Posterior vena cava (tissue), 2 donors: ENCODE results near the gene ATP8B3. TPM values are rescaled to one million over a fixed set of nuclear protein-coding genes. Genes with fewer than 3 reads are reported as not detected.

Experiments used
- DNase-seq: peaks from one replicate; pipeline ENCODE4 v3.0.0-alpha.2; 2020; ENCODE audit warnings: low spot score
- intact Hi-C, 2 donors: fragments of 100-400 bp; cut with DNase I; formaldehyde crosslinking; loops; one replicate each; pipeline versions ENCODE4 v1.14.1 to v1.14.2; 2022 to 2023
- total RNA-seq, 2 donors: library from RNA; stranded (reverse); fragmentation: NEBNext Ultra II Directional; extraction: Animal tissue kit (Norgen Biotek cat#: 25700); gene quantifications; one replicate each; pipeline ENCODE4 v1.2.1, GENCODE V29; 2021
- donor health status: DM: yes; HTN: yes; CAD: no.
- donor health status: DM: yes; HTN: yes; CAD: no.

Gene ATP8B3
- total RNA-seq, 2 donors from 2014 or later: 1.1 to 2.0 TPM

GRCh38 chr19:1839658-1840540 is 27.8 kb upstream of the ATP8B3 start:
- DNase-seq: no peak
- intact Hi-C loops: no loop called here

DNA sequence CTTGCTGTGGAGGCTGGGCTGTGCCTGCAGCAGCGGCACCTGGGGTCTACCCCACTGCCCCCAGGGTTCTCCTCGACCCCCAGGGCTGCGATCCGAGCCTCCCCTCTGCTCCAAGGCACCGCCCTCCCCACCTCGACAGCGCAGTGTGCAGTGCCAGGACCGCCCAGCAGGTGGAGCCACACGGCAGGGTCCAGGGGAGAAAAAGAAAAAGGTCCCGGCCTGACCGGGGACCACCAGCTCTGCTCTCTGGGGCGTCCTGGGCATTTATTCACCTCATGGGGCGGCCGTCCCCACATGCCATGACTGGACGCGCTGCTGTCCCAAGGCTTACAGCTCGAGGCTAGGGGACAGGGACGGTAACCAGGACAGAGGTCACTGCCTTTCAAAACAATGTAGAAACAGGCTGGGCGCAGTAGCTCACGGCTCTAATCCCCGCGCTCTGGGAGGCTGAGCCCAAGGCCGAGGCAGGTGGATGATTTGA is 25.6 kb upstream of the ATP8B3 start:
- intact Hi-C loops: no loop called here

GRCh38 chr19:1837222-1837565 is 25.1 kb upstream of the ATP8B3 start:
- intact Hi-C loops: no loop called here
- DNase-seq: no peak

More for the DNA sequence above, 25.6 kb upstream of the ATP8B3 start:
- DNase-seq: no peak

DNA sequence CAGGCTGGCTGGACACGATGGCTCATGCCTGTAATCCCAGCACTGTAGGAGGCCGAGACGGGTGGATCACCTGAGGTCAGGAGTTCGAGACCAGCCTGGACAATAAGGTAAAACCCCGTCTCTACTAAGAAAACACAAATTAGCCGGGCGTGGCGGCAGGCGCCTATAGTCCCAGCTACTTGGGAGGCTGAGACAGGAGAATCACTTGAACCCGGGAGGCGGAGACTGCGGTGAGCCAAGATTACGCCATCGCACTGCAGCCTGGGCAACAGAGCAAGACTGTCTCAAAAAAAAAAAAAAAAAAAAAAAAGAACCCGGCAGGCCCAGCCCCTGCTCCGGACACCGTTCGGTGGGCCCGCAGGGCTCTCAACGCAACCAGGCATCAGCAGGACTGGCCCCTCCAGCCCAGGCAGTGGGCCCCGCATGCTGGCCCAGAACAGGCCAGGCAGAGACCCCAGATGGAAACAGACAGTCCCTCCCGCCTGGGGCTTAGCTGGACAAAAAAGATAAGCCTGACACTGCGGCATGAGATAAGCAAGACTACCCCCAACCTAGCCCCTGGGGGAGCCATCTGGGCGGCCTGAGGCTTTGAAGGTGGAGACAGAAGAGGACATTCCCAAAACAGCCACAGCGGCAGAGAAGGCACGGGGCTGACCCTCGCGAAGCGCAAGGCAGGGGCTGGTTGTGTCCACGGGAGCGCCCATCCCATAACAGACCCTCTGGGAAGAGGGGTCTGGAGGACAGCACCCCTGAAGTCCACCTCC is 24.6 kb upstream of the ATP8B3 start:
- intact Hi-C loops: no loop called here
- DNase-seq: no peak

DNA sequence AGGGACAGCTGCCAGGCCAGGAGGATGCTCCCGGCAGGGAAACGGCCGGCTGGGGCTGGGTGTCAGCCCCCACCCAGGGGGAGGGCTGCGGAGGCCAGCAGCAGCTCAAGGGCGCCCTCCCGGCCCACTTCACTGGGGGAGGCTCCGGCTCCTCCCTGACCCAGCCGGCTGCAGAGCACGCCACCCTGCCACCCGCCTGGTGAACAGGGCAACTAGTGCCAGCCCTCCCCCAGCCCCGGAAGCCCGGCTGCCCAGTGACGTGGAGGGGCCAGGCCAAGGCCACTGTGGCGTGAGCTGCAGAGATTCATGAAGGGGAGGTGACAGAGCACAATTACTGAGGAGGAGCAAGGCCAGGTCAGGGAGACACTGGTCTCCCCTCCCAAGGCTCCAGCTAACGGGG is 21.5 kb upstream of the ATP8B3 start:
- intact Hi-C loops: no loop called here
- no peak for DNase-seq

DNA sequence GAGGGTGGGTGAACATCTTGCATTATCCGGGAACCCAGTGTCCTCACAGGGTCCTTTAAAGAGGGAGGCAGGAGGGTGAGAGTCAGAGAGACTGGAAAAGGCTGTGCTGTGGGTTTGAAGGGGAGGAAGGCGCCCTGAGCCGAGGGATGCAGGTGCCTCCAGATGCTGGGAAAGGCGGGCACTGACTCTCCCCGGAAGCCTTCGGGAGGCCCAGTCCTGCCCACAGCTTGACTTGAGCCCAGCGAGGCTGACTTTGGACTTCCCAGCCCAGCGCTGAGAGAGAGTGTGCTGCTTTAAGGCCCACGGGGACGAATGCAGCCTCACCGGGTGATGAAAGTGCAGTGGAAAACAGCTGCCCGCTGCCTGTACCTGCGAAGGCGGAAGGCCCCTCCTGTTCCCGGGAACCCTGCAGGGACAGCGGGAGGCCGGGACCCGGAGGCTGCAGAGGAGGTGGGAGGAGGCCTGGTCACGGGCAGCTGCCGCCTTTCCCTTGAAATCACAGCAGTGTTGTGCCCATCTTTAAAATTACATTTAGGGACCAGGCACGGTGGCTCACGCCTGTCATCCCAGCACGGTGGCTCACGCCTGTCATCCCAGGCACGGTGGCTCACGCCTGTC is 20.1 kb upstream of the ATP8B3 start:
- no peak for DNase-seq
- intact Hi-C loops: no loop called here

DNA sequence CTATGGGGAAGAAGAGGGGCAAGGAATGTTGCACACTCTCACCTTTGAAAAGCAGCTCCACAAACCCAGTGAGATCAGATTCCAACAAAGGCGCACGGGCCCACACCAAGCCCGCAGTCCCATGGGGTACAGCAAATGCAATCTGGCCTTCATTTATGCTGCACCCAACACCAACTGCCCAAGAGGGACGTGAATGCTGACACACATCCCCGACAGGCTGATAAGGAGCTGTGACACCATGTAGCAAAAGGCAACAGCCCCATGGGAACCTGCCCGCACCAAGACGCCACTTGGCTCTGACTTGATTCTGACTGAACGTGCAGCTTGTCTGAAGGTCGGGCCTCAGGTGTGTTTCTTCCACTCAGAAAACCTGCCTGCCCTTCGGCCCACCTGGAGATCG is 18.9 kb upstream of the ATP8B3 start:
- intact Hi-C loops: no loop called here
- DNase-seq: no peak

GRCh38 chr19:1830568-1830967 is 18.5 kb upstream of the ATP8B3 start:
- intact Hi-C loops: no loop called here
- no peak for DNase-seq

DNA sequence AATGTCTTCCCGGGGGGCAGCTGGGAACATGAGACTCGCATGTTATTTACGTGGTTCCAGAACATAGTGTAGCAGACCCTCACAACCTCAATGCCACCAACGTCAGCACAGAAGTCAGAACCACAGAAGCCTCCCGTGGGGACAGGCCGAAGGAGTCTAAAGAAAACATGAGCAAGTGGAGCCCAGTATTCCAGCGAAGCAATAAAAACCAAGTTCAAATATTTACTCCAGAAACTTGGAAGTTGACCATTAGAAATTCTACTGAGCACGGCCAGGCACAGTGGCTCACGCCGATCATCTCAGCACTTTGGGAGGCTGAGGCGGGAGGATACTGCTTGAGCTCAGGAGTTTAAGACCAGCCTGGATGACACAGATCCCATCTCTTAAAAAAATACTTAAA is 17.9 kb upstream of the ATP8B3 start:
- no peak for DNase-seq
- intact Hi-C loops: no loop called here

DNA sequence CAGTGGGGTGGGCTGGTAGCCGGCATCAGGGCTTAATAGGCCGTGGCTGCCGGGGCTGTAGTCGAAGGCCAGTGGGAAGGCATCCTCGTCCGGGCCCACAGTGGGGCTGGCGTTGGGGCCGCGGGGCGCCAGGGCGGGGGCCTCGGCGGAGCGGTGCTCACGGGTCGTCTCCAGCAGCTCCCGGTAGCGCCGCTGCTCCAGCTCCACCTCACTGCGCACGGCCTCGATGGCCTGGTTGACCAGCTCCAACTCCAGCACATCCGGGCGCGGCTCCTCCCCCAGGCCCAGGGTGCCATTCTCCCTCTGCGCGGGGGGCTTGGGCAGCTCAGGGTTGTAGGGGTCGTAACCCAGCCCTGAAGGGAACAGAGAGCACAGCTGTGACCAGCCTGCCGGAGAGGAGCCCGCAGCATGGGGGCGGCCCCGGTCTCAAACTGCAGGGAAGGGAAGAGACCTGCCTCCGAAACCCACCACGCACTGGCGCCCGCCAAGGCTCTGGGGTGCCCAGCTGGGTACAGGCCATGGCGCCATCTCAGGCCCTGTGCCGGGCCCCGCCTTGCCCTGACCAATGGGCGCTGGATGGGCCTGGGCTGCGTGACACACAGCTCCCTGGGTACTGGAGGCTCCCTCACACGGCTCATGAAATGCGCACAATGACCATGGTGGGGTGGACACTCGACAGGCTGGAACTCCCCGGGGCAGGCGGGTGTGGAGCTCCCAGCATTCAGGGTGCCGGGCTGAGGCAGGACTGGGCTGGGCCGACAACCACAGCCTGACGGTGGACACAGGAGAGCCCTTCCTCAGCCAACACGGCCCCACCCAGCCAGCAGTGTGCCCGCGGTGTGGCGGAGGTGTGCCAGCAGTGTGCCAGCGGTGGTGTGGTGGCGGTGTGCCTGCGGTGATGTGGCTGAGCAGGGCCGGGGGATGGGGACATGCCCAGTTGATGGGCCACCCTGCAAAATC is 16.5 kb upstream of the ATP8B3 start:
- no peak for DNase-seq
- intact Hi-C loops: no loop called here

GRCh38 chr19:1827566-1828278 is 15.6 kb upstream of the ATP8B3 start:
- intact Hi-C loops: no loop called here
- no peak for DNase-seq

DNA sequence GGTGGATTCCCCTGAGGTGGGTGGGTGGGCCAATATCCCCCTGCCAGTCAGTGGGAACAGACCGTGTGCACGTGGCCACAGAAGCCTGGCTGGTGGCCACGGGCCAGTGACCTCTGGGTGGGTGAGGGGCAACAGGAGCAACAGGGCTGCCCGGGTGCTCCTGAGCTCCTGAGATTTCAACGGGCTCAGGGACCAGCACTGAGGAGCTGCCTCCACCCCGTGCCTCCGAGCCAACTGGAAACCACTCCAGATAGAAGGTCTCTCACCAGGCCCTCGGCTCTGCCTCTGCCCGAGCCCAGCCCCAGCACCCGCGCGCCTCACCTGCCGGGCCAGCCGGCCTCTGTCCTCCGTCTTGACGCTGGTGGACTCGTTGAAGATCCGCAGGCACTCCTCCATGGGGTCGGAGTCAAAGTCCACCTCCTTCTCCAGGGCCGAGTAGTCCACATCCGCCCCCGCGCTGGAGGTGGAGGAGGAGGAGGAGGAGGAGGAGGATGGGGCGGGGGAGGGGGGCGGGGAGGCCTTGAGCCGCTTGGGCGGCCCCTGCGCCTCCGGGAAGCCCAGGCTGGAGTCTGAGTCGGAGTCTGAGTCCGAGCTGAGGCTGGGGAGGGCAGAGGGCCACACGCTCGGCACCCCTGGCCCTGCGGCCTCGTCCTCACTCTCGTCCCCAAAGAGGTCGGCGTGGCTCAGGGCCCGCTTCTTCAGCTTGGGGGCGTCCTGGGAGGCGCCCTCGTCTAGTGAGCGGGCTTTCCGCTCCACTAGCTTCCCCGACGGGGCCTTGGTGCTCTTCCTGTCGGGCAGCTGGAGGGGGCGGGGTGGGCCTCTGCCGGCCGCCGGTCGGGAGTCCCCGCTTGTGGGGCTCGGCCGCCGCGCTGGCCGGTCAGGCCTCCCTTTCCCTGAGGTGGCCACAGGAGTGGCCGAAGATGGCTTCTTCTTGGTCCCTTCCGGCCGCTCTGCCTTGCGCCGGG is 14.8 kb upstream of the ATP8B3 start:
- no peak for DNase-seq
- intact Hi-C loops: no loop called here

- intact Hi-C loops: loop anchor here in 1 of 2 donors (2.0 kb wide), 1 partner anchor 59 kb away; no protein-coding TSS in a partner anchor
- peak; percentile 93 for DNase-seq
Measured at GRCh38 chr19:1825909-1826556, 14.0 kb upstream of the ATP8B3 start.

- DNase-seq: no peak
- intact Hi-C loops: loop anchor here in 1 of 2 donors (2.0 kb wide), 1 partner anchor 57 kb away; no protein-coding TSS in a partner anchor
Measured at GRCh38 chr19:1824252-1824622, 12.2 kb upstream of the ATP8B3 start.

- intact Hi-C loops: loop anchor here in 1 of 2 donors (2.0 kb wide), 2 partner anchors 57 to 157 kb away; no protein-coding TSS in a partner anchor
- no peak for DNase-seq
Measured at GRCh38 chr19:1823539-1824251, 11.6 kb upstream of the ATP8B3 start.

DNA sequence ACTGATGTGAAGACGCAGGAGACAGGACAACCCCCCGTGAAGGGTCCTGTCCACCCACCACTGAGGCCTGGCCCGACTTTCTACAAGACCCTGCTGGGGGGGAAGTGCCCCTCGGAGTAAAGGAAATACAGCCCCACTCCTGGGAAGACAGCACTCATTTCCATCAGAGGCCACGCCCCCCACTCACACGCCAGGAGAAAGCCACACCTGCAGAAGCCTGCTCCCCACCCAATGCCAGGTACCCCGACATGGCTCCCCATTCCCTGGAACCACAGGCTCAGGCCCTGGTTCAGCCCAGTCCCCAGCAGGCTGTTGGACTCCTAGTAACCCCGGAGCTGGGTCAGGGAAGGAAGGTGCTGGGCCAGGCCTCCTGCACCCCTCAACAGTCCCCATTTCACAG is 10.9 kb upstream of the ATP8B3 start:
- DNase-seq: no peak
- intact Hi-C loops: loop anchor here in 1 of 2 donors (2.0 kb wide), 1 partner anchor 158 kb away; no protein-coding TSS in a partner anchor
